Dendritic cell treated with granulocyte-macrophage colony-stimulating factor and Interleukin-4, amounts not matched to agents 40 ng/mL and 50 ng/mL, for 4 days (primary cell): ENCODE results near the gene LARP4B.
"Not testable (repeated sequence)": the region's sequence is repeated elsewhere in the genome, so short reads cannot be mapped to it uniquely, and the experiment has no call there.

Source experiments
- H3K27ac Mint-ChIP-seq: one replicate; pipeline ENCODE4 v1.8.0; 2022; ENCODE audit warnings: mild to moderate bottlenecking, mixed read lengths
- H3K27me3 Mint-ChIP-seq: one replicate; pipeline ENCODE4 v1.8.0; 2022; ENCODE audit warnings: mild to moderate bottlenecking, mixed read lengths
- H3K36me3 Mint-ChIP-seq: one replicate; pipeline ENCODE4 v1.8.0; 2022; ENCODE audit warnings: low read depth, mixed read lengths
- H3K4me1 Mint-ChIP-seq: one replicate; pipeline ENCODE4 v1.8.0; 2022; ENCODE audit warnings: low read depth, mixed read lengths
- H3K4me3 Mint-ChIP-seq: one replicate; pipeline ENCODE4 v1.8.0; 2022; ENCODE audit warnings: mild to moderate bottlenecking, moderate library complexity, mixed read lengths
- H3K9me3 Mint-ChIP-seq: one replicate; pipeline ENCODE4 v1.8.0; 2022; ENCODE audit warnings: mixed read lengths
- intact Hi-C: fragments of 100-400 bp; cut with micrococcal nuclease; formaldehyde crosslinking; loops from one replicate; pipeline ENCODE4 v1.15.0; 2022

The LARP4B gene

DNA sequence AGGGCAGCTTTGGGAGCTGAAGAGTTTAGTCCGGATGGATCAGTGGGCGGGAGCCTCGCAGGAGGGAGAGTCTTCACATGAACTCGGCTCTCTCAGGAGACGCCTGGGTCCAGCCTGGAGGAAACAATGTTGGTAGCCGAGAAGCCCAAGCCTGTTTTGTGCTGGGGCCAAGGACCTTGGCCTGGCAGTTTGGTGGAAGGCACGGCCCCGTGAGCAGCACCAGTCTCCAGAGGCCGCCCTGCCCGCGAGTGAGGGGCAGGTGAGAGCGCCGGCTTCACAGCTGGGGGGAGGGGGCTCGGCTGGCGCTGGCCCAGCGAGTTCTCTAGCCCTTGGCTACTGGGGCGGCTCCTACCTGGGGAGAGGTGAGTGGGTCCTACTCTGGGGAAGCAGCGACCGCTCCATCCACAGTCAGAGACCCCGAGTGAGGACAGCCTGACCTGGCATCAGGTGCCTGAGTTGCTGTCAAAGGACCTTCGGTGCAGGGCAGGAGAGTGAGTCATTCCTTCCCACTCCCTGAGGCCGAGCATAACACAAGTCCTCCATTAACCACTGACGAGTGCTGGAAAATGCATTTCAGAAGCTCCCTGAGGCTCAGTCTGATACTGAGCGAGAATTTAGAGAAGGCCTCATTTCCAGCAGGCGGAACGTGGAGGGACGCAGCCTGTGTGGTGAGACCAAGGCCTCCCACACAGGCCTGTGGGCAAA is 152.7 kb downstream of the LARP4B start:
- peaks cover 34% of the 10 kb centered on the region for H3K27me3 Mint-ChIP-seq
- no peak overlapping the region for H3K27ac Mint-ChIP-seq
- intact Hi-C loops = no loop called here
- H3K9me3 Mint-ChIP-seq = no peaks in the 10 kb centered on the region
- no peaks in the 10 kb centered on the region for H3K4me1 Mint-ChIP-seq
- no peak overlapping the region for H3K4me3 Mint-ChIP-seq
- H3K36me3 Mint-ChIP-seq = no peaks in the 10 kb centered on the region

DNA sequence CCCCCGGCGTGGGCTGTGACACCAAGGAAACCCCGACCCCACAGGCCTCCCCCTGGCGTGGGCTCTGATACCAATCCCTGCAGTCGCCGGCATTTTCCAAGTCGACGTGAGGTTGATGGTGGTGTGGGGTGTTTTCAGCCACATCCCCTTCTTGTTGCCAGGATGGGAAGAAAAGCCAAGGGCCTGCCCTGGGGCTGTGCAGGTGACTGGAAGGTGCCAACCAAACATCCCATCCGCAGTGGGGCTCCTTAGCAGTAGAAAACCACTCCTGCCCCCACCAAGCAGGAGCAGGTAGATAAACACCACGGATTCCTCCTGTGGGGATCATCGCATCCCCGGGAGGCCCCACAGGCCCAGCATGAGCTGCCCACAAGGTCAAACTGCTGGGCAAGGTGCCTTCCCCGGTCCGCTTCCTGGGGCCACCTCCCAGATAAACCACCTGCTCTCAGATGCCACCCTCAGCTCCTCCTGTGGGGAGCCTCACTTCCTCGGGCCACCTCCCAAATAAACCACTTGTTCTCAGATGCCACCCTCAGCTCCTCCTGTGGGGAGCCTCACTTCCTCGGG is 153.5 kb downstream of the LARP4B start:
- no peaks in the 10 kb centered on the region for H3K4me1 Mint-ChIP-seq
- intact Hi-C loops = no loop called here
- H3K4me3 Mint-ChIP-seq = no peak overlapping the region
- peaks cover 33% of the 10 kb centered on the region for H3K27me3 Mint-ChIP-seq
- H3K36me3 Mint-ChIP-seq = no peaks in the 10 kb centered on the region
- no peak overlapping the region for H3K27ac Mint-ChIP-seq
- no peaks in the 10 kb centered on the region for H3K9me3 Mint-ChIP-seq

DNA sequence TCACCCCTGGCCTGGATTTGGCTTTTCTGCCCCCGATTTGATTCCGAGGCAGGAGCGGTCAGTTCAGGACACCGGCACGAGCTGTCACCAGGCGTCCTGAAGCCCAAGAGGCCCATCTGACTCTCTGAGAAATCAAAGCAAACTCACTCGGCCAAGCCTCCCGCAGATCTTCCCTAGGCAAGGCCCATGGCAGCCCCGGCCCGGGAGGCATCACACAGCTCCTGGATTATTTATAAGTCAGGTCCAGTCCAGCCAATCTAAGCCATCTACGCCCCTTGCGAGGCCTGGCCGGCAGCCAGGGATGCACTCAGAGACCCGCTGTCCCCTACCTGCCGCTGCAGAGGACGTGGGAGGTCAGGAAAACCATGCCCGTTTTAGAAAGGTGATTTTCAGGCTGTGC is 154.7 kb downstream of the LARP4B start:
- Mint-ChIP-seq H3K27ac (no peak overlapping the region), H3K36me3 (no peaks in the 10 kb centered on the region), H3K27me3 (peaks cover 26% of the 10 kb centered on the region), H3K4me1 (no peaks in the 10 kb centered on the region), H3K9me3 (no peaks in the 10 kb centered on the region), H3K4me3 (no peak overlapping the region)
- intact Hi-C loops = no loop called here

DNA sequence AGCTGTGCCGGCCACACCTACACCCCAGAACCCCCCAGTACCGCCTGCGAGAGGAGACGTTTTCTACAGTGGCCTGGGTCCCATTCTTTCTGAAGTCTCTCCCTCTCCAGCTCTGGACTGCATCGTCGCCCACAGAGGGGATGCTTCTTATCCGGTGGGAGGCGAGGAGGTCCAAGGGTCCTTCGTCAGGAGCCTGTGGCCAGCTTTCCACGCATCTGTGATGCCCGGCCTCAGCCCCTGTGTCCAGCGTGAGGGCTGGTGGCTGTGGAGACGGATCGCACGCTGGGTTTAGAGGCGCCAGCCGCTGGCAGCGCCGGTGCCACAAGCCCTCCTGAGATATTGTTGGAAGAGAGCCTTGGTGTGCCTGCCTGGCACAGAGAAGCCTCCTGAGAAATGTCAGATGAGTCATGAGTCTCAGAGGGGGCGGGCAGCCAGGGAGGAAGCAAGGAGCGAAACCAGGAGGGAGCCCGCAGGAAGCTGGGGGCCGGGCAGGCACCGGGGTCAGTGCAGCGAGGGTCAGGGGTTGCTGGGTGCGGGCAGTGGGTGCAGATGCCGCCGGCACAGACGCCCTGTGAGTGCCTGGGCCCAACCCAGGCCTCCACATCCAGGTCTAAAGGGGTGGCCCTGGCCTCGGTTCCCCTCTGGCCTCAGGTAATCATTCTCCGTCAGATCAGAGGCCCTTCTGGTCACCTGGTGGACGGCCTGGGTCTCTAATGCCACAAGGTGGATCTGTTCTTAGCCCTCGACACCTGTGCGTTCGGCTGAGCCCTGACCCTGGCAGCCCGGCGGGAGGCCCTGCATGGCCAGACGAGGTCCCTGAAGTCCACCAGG is 156.0 kb downstream of the LARP4B start:
- H3K4me1 Mint-ChIP-seq = no peaks in the 10 kb centered on the region
- H3K27me3 Mint-ChIP-seq = peaks cover 28% of the 10 kb centered on the region
- no peak overlapping the region for H3K27ac Mint-ChIP-seq
- H3K36me3 Mint-ChIP-seq = no peaks in the 10 kb centered on the region
- H3K4me3 Mint-ChIP-seq = no peak overlapping the region
- H3K9me3 Mint-ChIP-seq = no peaks in the 10 kb centered on the region
- intact Hi-C loops = no loop called here

DNA sequence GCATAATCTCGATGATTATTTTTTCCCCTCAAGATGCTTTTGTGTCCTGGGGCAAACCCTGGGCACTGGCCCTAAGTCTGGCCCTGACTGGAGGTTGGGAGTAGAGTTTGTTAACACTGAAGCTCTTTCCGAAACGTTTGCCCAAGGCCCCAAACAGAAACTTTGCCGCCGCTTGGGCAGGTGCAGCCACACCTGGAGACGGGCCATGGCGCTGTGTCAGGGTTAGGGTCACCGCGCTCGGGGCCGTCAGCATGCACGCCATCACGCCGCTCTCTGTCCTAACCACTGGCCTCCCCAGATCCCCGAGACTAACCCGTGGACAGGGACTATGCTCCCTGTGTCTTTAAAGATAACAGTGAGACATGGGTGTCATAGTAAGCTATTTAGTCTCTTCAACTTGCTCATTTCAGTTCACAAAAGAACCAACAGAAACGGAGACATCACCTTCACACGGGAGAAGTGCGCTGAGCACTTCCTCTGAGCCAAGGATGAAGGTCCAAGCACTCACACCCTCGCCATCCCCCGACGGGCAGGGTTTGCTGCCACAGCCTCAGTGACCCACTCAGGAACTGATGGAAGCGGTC is 156.8 kb downstream of the LARP4B start:
- no peak overlapping the region for H3K27ac Mint-ChIP-seq
- H3K9me3 Mint-ChIP-seq = no peaks in the 10 kb centered on the region
- H3K4me1 Mint-ChIP-seq = no peaks in the 10 kb centered on the region
- no peak overlapping the region for H3K4me3 Mint-ChIP-seq
- peaks cover 32% of the 10 kb centered on the region for H3K27me3 Mint-ChIP-seq
- intact Hi-C loops = no loop called here
- H3K36me3 Mint-ChIP-seq = no peaks in the 10 kb centered on the region

DNA sequence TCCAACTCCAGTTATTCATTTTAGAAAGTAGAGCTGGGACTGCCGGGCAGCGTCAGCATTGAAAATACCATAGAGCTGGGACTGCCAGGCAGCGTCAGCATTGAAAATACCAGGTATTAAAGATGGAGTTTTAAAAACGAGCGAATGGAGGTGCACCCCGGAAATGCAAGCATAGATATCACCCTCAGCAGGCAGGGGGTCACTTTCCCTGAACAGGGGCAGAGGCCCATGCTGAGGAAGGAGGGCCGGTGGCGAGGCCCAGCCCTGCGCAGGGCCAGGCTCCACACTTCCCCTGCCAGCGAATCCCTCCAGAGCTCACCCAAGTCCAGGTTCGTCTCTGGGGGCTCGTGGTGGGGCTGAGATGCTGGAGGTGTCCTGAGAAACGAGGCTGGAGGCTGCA is 157.3 kb downstream of the LARP4B start:
- H3K27me3 Mint-ChIP-seq = peaks cover 34% of the 10 kb centered on the region
- H3K4me1 Mint-ChIP-seq = no peaks in the 10 kb centered on the region
- no peak overlapping the region for H3K27ac Mint-ChIP-seq

DNA sequence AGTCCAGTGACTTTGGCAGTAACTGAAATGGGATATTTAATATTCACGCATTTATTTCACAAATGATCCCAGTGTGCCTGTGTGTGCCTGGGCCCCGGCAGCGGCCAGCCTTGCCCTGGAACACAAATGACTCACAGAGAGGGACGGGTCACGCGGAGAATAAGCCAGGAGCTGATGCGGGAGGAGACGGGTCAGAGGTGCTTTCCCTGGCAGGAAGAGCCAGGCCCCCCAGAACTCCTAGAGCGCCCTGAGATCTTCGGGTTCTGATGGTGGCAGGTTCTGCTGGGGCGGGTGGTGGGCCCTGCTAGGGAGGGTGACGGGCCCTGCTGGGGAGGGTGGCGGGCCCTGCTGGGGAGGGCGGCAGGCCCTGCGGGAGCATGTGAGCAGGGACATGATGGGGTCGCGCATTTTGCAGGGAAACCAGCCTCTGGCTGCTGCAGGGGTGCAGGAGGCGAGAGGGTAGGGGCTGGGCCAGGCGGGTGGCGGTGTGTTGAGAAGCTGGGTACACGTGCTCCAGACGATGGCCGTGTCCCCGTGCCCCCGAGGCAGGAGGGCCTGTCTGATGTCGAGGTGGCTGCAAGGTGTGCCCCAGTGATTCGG is 157.8 kb downstream of the LARP4B start:
- peaks cover 34% of the 10 kb centered on the region for H3K27me3 Mint-ChIP-seq
- no peaks in the 10 kb centered on the region for H3K4me1 Mint-ChIP-seq
- intact Hi-C loops = no loop called here
- H3K4me3 Mint-ChIP-seq = no peak overlapping the region
- H3K27ac Mint-ChIP-seq = no peak overlapping the region
- no peaks in the 10 kb centered on the region for H3K36me3 Mint-ChIP-seq
- no peaks in the 10 kb centered on the region for H3K9me3 Mint-ChIP-seq

More for the DNA sequence above, 157.3 kb downstream of the LARP4B start:
- Mint-ChIP-seq H3K4me3 (no peak overlapping the region), H3K36me3 (no peaks in the 10 kb centered on the region), H3K9me3 (no peaks in the 10 kb centered on the region)
- intact Hi-C loops = no loop called here

DNA sequence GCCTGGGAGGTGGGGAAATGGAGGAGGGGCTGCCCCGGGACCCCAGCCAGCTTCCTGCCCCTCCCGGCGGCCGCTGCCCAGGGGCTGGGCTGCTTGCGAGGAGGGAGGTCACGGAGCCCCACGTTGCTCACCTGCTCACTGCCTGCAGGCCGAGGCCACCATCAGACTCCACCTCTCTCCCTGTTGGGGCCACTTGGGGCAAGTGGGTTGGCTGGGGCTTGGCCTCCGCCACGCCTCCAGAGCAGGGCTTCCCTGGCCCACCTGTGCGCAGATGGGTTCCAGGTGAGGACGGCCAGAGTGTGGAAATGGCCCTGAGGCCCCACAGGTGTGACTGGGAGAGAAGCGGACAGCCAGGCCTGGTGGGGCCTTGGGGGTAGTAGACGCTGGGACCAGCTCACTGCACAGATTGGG is 159.3 kb downstream of the LARP4B start:
- no peak overlapping the region for H3K27ac Mint-ChIP-seq
- H3K9me3 Mint-ChIP-seq = peaks cover 10% of the 10 kb centered on the region
- intact Hi-C loops = no loop called here
- peaks cover 36% of the 10 kb centered on the region for H3K27me3 Mint-ChIP-seq
- H3K4me1 Mint-ChIP-seq = no peaks in the 10 kb centered on the region
- no peaks in the 10 kb centered on the region for H3K36me3 Mint-ChIP-seq
- H3K4me3 Mint-ChIP-seq = no peak overlapping the region

DNA sequence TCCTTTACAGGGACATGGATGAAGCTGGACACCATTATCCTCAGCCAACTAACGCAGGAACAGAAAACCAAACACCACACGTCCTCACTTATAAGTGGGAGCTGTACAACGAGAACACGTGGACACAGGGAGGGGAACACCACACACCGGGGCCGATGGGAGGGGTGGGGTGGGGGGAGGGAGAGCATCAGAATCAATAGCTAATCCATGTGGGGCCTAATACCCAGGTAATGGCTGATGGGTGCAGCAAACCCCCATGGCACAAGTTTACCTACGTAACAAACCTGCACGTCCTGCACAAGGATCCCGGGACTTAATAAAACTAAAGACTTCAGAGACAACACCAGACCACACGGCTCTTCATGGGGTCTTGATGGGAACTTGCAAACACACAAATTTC is 159.9 kb downstream of the LARP4B start:
- no peak overlapping the region for H3K4me3 Mint-ChIP-seq
- H3K36me3 Mint-ChIP-seq = no peaks in the 10 kb centered on the region
- intact Hi-C loops = no loop called here
- H3K9me3 Mint-ChIP-seq = peaks cover 14% of the 10 kb centered on the region
- H3K27ac Mint-ChIP-seq = no peak overlapping the region
- no peaks in the 10 kb centered on the region for H3K4me1 Mint-ChIP-seq
- H3K27me3 Mint-ChIP-seq = peaks cover 37% of the 10 kb centered on the region

DNA sequence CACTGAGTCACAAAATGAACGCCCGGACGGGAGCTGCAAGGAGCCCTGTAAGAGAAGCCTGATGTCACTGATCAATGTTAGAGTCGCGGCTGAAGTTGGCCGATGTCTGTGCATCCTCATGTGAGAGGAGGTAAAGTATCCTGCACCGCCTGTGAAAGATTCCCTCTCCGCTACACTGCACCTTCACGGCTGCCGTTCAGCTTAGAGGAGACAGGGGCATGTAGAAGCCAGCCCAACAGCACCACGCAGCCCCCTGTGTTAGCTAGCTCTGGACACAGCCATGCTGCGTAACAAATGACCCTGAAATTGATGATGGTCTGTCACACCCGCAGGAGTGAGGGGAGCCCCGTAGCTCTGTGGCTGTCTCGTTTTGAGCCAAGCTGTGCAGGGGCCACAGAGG is 160.5 kb downstream of the LARP4B start:
- intact Hi-C loops = no loop called here
- H3K27ac Mint-ChIP-seq = no peak overlapping the region
- H3K4me3 Mint-ChIP-seq = no peak overlapping the region
- peaks cover 35% of the 10 kb centered on the region for H3K27me3 Mint-ChIP-seq
- H3K4me1 Mint-ChIP-seq = no peaks in the 10 kb centered on the region
- H3K36me3 Mint-ChIP-seq = no peaks in the 10 kb centered on the region
- peaks cover 14% of the 10 kb centered on the region for H3K9me3 Mint-ChIP-seq

DNA sequence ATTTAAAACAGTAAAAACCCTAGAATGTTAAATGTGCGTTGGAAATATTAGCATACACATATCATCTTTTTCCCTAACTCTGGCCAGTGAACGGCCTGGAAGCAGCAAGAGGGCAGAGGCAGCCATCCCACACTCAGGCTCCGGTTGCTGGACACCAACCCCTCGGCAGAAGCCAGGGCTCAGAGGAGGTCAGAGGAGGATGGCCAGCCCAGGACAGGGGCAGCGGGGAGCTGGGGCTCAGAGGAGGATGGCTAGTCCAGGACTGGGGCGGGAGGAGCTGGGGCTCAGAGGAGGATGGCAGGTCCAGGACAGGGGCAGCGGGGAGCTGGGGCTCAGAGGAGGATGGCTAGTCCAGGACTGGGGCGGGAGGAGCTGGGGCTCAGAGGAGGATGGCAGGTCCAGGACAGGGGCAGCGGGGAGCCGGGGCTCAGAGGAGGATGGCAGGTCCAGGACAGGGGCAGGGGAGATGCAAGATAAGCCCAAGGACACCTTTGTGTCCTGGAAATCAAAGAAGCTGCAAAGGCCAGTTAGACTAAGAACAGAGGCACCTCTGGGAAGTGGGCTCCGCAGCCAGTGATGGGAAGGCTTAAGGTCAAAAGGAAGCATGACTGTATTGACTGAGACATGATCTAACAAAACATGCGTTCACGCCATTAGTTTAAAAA is 161.3 kb downstream of the LARP4B start:
- H3K27ac Mint-ChIP-seq, H3K4me3 Mint-ChIP-seq, intact Hi-C loops, H3K4me1 Mint-ChIP-seq, H3K36me3 Mint-ChIP-seq: not testable (repeated sequence)
- peaks cover 19% of the 10 kb centered on the region for H3K9me3 Mint-ChIP-seq
- H3K27me3 Mint-ChIP-seq = peaks cover 35% of the 10 kb centered on the region

DNA sequence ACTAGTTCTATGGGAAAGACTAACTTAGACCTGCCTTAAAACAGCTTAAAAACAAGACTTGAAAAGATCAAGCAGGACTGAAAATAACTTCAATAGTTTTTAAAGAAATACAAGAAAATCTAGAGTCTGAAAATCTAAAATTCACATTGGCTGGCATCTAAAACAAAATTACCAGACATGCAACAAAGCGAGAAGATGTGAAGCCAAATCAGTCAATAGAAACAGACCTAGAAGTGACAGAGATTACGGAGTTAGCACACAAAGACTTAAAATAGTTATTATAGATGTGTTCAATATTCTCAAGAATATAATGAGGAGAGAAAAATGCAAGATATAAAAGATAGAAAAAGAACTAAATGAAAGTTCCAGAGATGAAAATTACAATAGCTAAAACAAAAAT is 163.7 kb downstream of the LARP4B start:
- H3K9me3 Mint-ChIP-seq = peaks cover 32% of the 10 kb centered on the region
- intact Hi-C loops = no loop called here
- peaks cover 50% of the 10 kb centered on the region for H3K27me3 Mint-ChIP-seq
- no peaks in the 10 kb centered on the region for H3K36me3 Mint-ChIP-seq
- no peak overlapping the region for H3K4me3 Mint-ChIP-seq
- H3K27ac Mint-ChIP-seq = no peak overlapping the region
- H3K4me1 Mint-ChIP-seq = no peaks in the 10 kb centered on the region

DNA sequence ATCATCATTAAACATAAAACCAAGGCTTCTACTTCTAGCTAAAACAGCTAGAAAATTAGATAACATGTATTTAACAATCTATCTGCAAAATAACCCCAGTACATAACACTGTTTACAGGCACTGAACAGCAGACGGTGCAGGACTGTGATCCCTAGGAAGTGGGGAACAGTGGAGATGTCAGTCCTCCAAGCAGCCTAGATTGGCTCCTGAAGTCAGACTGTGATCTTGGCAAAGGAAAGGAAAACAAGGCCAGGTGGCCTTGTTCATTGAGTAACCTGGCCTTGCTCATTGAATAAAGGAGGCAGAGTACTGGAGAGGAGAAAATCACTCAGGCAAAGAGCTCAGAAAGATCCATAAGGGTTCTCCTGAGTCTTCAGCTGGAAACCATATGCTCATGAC is 164.3 kb downstream of the LARP4B start:
- peaks cover 53% of the 10 kb centered on the region for H3K27me3 Mint-ChIP-seq
- intact Hi-C loops = no loop called here
- H3K36me3 Mint-ChIP-seq = no peaks in the 10 kb centered on the region
- no peak overlapping the region for H3K27ac Mint-ChIP-seq
- H3K4me3 Mint-ChIP-seq = no peak overlapping the region
- peaks cover 38% of the 10 kb centered on the region for H3K9me3 Mint-ChIP-seq
- H3K4me1 Mint-ChIP-seq = no peaks in the 10 kb centered on the region
